Endothelial cell of umbilical vein (primary cell): Measurements from ENCODE around the gene ADH1A.

Experiments used
- EZH2 ChIP-seq: IDR thresholded peaks from 2 replicates; pipeline ENCODE4 v1.6.1; 2012; ENCODE audit warnings: borderline replicate concordance, low read depth, mild to moderate bottlenecking, moderate library complexity, low read length, inconsistent platforms; ENCODE audit not compliant: severe bottlenecking
- FOS ChIP-seq: IDR thresholded peaks from 2 replicates; pipeline ENCODE4 v1.6.1; 2011; ENCODE audit warnings: mild to moderate bottlenecking, low read length, moderate library complexity, borderline replicate concordance; ENCODE audit not compliant: insufficient read depth
- GATA2 ChIP-seq: IDR thresholded peaks from 2 replicates; pipeline ENCODE4 v1.7.0; 2011; ENCODE audit warnings: low read depth, mild to moderate bottlenecking, moderate library complexity, mixed read lengths, low read length; ENCODE audit not compliant: insufficient read length, insufficient read depth
- JUN ChIP-seq: IDR thresholded peaks from 2 replicates; pipeline ENCODE4 v1.6.1; 2011; ENCODE audit warnings: borderline replicate concordance, low read depth; ENCODE audit not compliant: insufficient read length, insufficient read depth
- MYC ChIP-seq: IDR thresholded peaks from one replicate; pipeline ENCODE4 v1.6.1; 2011; ENCODE audit warnings: mild to moderate bottlenecking, low read depth, low read length
- POLR2A ChIP-seq: IDR thresholded peaks from 2 replicates; pipeline ENCODE4 v1.6.1; 2012; ENCODE audit warnings: low read depth, mild to moderate bottlenecking, control low read depth, low read length
- POLR2AphosphoS5 ChIP-seq: IDR thresholded peaks from 2 replicates; pipeline ENCODE4 v1.6.1; 2012; ENCODE audit warnings: low read depth, mild to moderate bottlenecking, control low read depth, low read length, moderate library complexity; ENCODE audit not compliant: insufficient read depth
- TF ChIP-seq, protein P1 (sequence below), 2 donors: IDR thresholded peaks; 1 replicate in 1 of 2; 2 replicates in 1 of 2; pipeline ENCODE4 v1.5.1; 2011; ENCODE audit warnings: low read length in 2 of 2, mild to moderate bottlenecking in 2 of 2, moderate library complexity in 2 of 2, control low read depth in 1 of 2, inconsistent platforms in 1 of 2, low read depth in 1 of 2; ENCODE audit not compliant: insufficient read depth in 1 of 2; ENCODE audit errors: extremely low read depth in 1 of 2
- TF ChIP-seq, protein P2 (sequence below): IDR thresholded peaks from 2 replicates; pipeline ENCODE4 v1.6.1; 2011; ENCODE audit not compliant: insufficient read depth, insufficient read length

DNA sequence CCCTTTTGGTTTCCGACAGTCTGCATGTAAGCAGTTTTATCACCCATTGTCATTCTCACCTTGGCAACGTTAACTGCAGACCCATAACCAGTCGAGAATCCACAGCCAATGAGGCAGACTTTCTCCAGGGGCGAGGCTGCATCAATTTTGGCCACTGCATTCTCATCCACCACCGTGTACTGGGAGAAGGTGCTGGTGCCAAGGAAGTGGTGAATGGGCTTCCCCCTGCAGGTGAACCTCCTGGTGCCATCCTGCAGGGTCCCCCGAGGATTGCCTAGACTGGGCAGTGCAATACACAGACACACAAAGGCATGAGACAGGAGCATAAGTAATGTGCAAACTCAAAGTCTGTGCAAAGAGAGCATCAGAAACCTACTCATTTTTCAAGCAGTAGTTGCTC lies 25.1 kb upstream of the ADH1A start:
- TF ChIP-seq EZH2 (no peak), POLR2A (no peak), MYC (no peak), POLR2AphosphoS5 (no peak), GATA2 (no peak), FOS (no peak), JUN (no peak)
- TF ChIP-seq, protein P1, sequence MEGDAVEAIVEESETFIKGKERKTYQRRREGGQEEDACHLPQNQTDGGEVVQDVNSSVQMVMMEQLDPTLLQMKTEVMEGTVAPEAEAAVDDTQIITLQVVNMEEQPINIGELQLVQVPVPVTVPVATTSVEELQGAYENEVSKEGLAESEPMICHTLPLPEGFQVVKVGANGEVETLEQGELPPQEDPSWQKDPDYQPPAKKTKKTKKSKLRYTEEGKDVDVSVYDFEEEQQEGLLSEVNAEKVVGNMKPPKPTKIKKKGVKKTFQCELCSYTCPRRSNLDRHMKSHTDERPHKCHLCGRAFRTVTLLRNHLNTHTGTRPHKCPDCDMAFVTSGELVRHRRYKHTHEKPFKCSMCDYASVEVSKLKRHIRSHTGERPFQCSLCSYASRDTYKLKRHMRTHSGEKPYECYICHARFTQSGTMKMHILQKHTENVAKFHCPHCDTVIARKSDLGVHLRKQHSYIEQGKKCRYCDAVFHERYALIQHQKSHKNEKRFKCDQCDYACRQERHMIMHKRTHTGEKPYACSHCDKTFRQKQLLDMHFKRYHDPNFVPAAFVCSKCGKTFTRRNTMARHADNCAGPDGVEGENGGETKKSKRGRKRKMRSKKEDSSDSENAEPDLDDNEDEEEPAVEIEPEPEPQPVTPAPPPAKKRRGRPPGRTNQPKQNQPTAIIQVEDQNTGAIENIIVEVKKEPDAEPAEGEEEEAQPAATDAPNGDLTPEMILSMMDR (IDR thresholded peaks at IDR 0.05; ENCODE audit: extremely low read depth in 1 of 2, insufficient read depth in 1 of 2, low read depth in 1 of 2, low read length in 2 of 2), result no peak
- TF ChIP-seq, protein P2, sequence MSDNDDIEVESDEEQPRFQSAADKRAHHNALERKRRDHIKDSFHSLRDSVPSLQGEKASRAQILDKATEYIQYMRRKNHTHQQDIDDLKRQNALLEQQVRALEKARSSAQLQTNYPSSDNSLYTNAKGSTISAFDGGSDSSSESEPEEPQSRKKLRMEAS, result no peak
